ENCODE results near the gene TIMM44.
"Not testable (repeated sequence)": the region's sequence is repeated elsewhere in the genome, so short reads cannot be mapped to it uniquely, and the experiment has no call there.

The TIMM44 gene

DNA sequence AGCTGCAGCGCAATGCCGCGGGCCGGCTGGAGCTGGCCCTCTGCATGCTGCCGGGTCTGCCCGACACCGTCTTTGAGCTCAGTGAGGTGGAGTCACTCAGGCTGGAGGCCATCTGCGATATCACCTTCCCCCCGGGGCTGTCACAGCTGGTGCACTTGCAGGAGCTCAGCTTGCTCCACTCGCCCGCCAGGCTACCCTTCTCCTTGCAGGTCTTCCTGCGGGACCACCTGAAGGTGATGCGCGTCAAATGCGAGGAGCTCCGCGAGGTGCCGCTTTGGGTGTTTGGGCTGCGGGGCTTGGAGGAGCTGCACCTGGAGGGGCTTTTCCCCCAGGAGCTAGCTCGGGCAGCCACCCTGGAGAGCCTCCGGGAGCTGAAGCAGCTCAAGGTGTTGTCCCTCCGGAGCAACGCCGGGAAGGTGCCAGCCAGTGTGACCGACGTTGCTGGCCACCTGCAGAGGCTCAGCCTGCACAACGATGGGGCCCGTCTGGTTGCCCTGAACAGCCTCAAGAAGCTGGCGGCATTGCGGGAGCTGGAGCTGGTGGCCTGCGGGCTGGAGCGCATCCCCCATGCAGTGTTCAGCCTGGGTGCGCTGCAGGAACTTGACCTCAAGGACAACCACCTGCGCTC lies 43.6 kb downstream of the TIMM44 start:
- no peak for DNase-seq (ENCODE audit: low read depth)

DNA sequence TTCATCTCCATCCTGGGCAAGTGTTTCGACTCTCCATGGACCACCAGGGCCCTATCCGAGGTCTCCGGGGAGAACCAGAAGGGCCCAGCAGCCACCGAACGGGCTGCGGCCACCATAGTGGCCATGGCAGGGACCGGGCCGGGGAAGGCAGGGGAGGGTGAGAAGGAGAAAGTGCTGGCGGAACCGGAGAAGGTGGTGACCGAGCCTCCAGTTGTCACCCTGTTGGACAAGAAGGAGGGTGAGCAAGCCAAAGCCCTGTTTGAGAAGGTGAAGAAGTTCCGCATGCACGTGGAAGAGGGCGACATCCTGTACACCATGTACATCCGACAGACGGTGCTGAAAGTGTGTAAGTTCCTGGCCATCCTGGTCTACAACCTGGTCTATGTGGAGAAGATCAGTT lies 44.5 kb downstream of the TIMM44 start:
- DNase-seq (ENCODE audit: low read depth): no peak

DNA sequence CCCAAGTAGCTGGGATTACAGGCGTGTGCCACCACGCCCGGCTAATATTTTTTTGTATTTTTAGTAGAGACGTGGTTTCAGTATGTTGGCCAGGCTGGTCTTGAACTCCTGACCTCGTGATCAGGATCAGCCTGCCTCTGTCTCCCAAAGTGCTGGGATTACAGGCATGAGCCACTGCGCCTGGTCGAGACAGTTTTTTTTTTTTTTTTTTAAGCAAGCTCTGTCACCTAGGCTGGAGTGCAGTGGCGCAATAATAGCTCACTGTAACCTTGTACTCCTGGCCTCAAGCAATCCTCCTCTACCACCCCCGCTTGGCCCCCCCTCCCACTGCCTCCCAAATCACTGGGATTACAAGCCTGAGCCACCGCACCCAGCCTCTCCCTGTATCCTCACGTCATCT lies 46.2 kb downstream of the TIMM44 start:
- no peak for DNase-seq (ENCODE audit: low read depth)

DNA sequence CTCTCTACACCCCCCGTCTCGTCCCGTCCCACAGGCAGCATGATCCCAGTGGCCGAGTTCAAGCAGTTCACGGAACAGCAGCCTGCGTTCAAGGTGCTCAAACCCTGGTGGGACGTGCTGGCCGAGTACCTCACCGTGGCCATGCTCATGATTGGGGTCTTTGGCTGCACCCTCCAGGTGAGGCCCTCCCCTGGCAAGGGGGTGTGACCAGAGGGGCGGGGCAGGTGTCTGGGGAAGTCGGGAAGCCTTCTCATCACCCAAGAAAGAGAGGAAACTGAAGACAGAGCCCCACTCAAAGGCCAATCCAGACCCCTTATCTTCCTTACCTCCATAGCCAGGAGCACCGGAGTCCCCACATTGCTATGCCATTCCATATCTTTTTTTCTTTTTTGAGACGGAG lies 47.9 kb downstream of the TIMM44 start:
- no peak for DNase-seq (ENCODE audit: low read depth)

DNA sequence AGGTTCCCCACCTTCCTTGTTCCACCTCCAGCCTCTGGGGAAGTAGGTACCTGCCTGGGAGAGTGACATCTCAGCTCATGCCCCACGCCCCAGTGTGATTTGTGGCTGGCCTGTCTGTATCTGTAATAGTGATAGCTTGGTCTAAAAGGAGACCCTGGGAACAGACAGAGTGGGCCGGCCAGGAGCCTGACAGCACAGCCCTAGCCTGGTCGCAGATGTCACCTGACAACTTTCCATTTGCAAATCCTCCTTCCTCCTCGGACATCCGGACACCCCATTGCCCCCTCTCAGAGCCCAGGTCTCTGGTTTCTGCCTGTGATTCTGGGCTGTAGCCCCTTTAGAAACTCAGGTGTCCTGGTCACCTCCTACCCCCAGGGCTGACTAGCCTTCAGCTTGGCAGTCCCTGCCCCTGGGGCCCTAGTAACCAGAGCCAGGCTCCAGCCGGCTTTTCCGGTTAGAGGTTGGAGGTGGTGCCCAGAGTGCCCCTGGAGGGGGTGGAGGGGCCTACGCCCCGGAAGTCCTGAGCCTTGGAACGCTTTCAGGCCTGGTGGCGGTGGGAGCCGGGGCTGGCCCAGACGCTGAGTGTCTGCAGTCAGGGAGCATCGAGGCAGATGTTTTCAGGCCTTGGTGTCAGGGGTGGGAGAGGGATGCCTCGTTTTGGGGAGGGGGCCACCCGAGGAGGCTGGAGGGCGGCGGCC lies 48.7 kb downstream of the TIMM44 start:
- no peak for DNase-seq (ENCODE audit: low read depth)

DNA sequence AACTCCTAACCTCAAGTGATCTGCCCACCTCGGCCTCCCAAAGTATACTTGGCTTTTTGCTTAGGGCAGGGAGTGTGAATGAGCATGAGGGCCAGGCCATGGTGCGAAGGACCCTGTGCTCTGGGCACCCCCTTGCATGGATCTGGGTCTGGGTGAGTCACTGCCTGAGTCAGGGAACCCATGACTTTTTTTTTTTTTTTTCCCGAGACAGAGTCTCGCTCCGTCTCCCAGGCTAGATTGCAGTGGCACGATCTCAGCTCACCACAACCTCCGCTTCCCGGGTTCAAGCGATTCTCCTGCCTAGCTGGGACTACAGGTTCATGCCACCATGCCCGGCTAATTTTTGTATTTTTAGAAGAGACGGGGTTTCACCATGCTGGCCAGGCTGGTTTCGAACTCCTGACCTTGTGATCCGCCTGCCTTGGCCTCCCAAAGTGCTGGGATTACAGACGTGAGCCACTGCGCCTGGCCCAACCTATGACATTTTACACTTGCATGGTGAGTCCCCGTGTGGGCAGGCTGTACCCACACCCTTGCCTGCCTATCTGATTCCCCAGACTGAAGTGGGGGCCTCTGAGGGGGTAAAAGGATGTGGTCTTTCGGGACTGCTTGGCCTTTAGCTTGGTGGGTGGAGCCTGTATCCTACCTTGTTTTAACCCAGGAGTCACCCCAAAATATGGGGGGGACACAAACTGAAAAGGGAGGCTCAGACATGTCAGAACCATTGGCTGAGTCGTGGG lies 49.9 kb downstream of the TIMM44 start:
- not testable (repeated sequence) for DNase-seq (ENCODE audit: low read depth)

DNA sequence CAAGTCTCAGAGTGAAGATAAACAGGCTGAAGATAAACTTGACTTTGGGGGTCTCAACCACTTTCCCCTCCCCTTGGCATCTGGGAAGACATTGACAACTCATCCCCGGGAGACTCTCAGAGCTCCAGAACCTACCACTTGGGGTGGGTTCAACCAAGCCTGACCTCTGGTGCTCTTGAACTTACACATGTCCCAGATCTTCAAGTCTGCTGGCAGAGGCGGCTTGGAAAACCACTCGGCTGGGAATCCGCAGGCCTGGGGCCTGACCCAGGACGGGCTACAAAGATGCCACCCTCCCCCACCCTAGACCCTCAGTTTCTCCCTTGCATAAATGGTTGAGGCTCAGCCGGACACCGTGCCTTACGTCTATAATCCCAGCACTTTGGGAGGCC lies 54.6 kb downstream of the TIMM44 start:
- DNase-seq (ENCODE audit: low read depth): no peak

DNA sequence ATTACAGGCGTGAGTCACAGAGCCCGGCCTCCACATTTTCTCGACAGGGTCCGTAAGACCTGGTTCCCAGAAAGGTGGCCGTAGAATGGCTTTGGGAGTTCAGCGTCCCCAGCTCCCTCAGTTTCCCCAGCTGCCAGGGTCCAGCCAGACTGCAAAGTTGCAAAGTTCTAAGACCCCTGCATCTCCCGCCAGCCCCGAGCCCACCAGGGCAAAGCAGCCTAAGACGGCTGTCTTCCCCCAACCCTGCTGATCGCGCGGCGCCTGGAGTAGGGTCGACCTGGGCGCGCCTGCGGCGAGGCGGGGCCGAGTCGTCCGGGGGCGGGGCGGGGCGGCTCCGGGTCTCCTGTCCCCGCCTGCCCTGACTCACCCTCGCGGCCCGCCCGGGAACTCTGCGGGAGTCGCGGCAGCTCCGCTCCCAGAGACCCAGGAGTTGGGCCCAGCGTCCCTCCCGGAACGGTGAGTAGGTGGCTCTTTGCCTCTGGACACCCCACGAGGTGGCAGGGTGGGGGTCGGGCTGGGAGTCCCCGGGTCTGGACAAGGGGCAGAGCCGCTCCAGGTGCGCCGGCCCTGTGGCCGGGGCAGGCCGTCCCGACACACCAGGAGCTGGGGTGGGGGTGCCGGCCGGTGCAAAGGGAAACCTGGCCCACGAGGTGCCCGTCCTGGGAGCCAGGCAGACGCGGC lies 55.2 kb downstream of the TIMM44 start, which contains the start of gene LRRC8E:
Gene LRRC8E (plus strand): TSS at position 366 of the 681 bp plus-strand sequence. CDS start 7,094 bp downstream, outside the sequence.
- peak; percentile 44 for DNase-seq (ENCODE audit: low read depth)

DNA sequence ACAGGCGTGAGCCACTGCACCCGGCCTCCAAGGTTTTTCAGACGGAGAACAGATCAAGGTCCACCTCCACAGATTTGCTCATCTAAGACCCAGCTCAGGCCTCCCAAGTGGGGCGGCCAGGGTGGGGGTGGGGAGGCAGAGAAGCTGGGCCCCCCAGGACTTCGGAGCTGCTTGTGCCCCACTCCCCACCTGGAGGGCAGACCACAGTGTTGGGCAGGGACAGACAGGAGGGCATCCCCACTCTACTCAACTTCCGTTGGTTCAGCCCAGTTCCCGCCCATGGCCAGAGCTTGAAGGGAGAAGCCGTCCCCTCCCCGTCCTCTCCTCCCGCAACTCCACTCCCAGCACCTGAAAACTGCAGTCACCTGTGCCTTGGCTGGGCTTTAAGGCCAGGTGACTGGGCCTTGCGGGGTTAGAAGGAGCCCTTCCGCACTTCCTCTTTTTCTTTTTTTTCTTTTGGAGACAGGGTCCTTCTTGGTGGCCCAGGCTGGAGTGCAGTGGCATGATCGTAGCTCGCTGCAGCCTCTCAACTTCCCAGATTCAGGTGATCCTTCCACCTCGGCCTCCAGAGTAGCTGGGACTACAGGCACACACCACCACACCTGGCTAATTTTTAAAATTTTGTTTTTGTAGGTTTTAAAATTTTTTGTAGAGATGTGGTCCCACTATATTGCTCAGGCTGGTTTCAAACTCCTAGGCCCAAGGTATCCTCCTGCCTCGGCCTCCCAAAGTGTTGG lies 55.9 kb downstream of the TIMM44 start:
- no peak for DNase-seq (ENCODE audit: low read depth)

DNA sequence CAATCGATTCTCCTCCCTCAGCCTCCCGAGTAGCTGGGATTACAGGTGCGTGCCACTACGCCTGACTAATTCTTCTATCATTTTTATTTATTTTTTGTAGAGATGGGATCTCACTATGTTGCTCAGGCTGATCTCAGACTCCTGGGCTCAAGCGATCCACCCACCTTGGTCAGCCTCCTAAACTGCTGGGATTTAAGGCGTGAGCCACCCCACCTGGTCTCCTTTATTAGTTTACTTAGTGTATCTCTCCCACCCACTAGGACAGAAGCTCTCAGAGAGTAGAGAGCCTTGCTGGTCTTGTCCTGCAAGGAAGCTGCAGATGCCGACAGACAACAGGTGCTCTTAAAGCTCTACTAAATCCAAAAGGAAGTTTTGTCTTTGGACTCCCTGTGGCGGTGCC lies 57.6 kb downstream of the TIMM44 start:
- no peak for DNase-seq (ENCODE audit: low read depth)

DNA sequence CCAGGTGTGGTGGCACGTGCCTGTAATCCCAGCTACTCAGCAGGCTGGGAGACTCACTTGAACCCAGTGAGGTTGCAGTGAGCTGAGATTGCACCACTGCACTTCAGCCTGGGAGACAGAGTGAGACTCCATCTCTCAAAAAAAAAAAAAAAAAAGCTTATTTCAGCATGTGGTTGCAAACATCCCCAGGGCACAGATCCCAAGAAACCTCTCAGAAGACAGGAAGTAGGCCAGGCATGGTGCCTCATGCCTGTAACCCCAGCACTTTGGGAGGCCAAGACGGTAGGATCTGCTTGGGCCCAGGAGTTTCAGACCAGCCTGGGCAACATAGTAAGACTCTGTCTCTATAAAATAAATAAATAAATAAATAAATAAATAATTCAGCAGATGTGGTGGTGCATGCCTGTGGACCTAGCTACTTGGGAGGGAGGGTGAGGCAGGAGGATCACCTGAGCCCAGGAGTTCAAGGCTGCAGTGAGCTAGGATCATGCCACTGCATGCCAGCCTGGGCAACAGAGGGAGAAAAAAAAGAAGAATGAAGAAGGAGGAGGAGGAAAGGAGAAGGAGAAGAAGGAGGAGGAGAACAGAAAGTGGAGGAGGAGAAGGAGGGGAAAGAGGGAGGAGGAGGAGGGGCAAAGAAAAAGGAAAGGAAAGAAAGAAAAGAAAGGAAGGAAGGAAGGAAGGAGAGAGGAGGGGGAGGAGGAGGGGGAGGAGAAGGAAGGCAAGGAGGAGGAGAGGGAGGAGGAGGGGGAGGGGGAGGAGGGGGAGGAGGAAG lies 59.5 kb downstream of the TIMM44 start:
- peak; percentile 46 for DNase-seq (ENCODE audit: low read depth)

DNA sequence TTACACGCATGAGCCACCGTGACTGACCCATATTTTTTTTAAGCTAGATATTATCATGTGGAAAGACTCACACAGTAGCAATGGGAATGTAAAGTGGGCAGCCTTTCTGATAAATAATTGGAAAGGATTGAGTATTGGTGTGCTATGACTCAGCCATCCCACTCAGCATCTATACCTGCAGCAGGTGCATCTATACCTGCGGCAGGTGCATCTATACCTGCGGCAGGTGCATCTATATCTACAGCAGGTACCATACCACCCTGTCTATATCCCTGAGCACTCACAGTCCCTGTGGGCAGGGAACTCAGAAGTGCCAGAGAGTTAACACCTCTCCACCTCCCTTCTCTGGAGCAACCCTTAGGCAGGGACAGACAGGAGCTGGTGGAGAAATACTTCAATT lies 60.4 kb downstream of the TIMM44 start:
- no peak for DNase-seq (ENCODE audit: low read depth)

DNA sequence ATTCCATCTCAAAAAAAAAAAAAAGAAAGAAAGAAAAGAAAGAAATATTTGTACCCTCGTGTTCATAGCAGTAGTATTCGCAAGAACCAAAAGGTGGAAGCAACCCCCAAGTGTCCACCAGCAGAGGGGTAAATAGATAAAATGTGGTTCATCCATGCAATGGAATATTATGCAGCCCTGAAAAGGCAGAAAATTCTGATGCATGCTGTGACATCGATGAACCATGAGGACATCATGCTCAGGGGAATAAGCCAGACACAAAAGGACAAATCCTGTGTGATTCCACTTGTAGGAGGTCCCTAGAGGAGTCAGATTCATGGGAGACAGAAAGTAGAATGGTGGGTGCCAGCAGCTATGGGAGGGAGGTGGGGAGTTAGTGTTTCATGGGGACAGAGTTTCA lies 61.6 kb downstream of the TIMM44 start:
- DNase-seq (ENCODE audit: low read depth): no peak

DNA sequence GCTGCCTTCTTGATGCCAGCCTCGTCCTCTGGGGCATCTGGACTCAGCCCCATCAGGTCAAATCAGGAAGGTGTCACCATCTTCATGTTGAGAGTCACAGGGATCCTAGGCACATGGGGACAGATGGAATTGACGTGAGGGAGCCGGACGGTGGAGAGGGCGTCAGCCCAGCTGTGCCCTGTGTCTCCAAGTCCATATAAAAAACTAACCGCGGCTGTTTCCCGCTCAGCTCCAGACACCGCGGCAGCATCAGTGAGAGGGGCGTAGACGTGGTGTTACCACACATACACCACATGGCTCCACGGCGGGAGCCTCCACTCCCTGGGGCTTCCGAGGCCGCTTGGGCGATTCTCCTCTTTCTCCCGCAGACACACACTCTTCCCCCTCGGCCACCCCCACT lies 63.6 kb downstream of the TIMM44 start:
- no peak for DNase-seq (ENCODE audit: low read depth)

DNA sequence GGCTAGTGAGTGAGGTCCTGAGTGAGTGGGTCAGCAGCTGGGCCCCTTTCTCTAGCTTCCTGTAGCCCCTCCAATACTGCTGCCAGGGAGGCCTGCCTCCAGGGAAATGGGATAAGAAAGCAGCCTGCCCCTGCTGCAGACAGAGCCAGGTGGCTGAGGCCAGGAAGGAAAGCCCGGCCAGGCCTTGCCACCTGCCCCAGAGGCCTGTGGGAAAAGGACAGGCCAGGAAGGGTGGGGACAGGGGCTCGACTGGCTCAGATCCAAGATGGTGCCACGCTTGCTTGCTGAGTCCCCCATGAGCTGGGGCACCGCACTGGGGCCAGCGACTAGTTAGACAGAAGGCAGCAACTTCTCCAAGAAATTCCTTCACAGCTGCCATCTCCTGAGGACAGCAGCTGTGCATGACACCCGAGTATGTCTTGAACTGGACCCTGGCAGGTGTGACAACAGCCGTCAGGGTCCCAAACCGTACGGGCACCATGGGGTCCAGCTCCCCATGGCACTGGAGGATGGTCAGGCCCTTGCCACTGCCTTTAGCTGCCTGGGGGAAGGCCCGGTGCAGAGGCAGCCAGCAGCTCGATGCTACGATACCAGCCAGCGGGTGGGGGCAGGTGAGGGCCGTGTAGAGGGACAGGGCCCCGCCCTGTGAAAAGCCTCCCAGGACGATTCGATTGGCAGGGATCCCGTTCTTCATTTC lies 64.2 kb downstream of the TIMM44 start:
- DNase-seq (ENCODE audit: low read depth): no peak

DNA sequence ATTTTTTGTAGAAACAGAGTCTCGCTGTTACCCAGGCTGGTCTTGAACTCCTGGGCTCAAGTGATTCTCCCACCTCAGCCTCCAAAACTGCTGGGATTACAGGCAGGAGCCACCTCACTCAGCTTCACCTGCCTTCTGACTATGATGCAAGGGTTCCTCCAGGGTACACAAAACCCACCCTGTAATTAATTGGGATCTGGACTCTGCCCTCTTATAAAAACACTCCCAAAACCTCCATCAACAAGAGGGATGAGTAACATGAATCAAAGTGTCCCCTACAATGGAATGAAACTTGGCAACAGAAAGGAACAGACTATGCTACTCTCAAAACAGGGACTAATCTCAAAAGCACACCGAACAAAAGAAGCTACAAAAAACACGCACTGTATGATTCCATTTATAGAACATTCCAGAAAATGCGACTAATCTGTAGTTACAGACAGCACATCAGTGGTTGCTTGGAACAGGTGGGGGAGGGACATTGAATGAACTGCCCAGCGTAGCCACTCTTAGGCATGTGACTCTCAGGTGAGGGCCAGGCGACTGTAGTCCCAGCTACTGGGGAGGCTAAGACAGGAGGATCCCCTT lies 66.1 kb downstream of the TIMM44 start:
- DNase-seq (ENCODE audit: low read depth): no peak

Measured in GM04504 (cell line).